DOHH2 (cell line): ENCODE results near the gene SLC27A4.

ENCODE experiments used
- H3F3A ChIP-seq: fragments of 200-600 bp; sonication (generic), shearing (Covaris generic); 2 replicates; pipeline ENCODE4 v1.6.0; 2016; ENCODE audit warnings: antibody characterized with exemption, mild to moderate bottlenecking; ENCODE audit not compliant: control insufficient read depth, insufficient read depth
- H3K27ac ChIP-seq: fragments of 200-600 bp; sonication (generic); 2 replicates; pipeline ENCODE4 v1.5.1; 2014; ENCODE audit warnings: low read depth, mild to moderate bottlenecking, low read length, moderate library complexity
- H3K27me3 ChIP-seq: fragments of 200-600 bp; sonication (generic); 2 replicates; pipeline ENCODE4 v1.6.1; 2014; ENCODE audit warnings: mild to moderate bottlenecking, low read length, mixed read lengths; ENCODE audit not compliant: control insufficient read depth
- H3K36me3 ChIP-seq: fragments of 200-600 bp; sonication (generic); 2 replicates; pipeline ENCODE4 v1.6.1; 2014; ENCODE audit warnings: mild to moderate bottlenecking, low read length, moderate library complexity, mixed read lengths; ENCODE audit not compliant: control insufficient read depth
- H3K4me1 ChIP-seq: fragments of 200-600 bp; sonication (generic); 2 replicates; pipeline ENCODE4 v1.6.1; 2014; ENCODE audit warnings: mild to moderate bottlenecking, low read length, mixed read lengths; ENCODE audit not compliant: control insufficient read depth
- H3K4me2 ChIP-seq: fragments of 200-600 bp; sonication (generic); 2 replicates; pipeline ENCODE4 v1.6.0; 2014; ENCODE audit warnings: mild to moderate bottlenecking, low read length, moderate library complexity
- H3K4me3 ChIP-seq: fragments of 200-600 bp; sonication (generic); 2 replicates; pipeline ENCODE4 v1.5.1; 2014; ENCODE audit warnings: mild to moderate bottlenecking, low read length, mixed read lengths
- H3K79me2 ChIP-seq: fragments of 200-600 bp; sonication (generic); 2 replicates; pipeline ENCODE4 v1.6.1; 2014; ENCODE audit warnings: mild to moderate bottlenecking, low read length, mixed read lengths; ENCODE audit not compliant: control insufficient read depth
- H3K9me2 ChIP-seq: fragments of 200-600 bp; sonication (generic); replicated peaks from 2 replicates; pipeline ENCODE4 v1.6.1; 2014; ENCODE audit warnings: mild to moderate bottlenecking, low read length, mixed read lengths; ENCODE audit not compliant: control insufficient read depth
- H3K9me3 ChIP-seq: fragments of 200-600 bp; sonication (generic); 2 replicates; pipeline ENCODE4 v1.6.1; 2014; ENCODE audit warnings: antibody characterized with exemption, low read length, mixed read lengths; ENCODE audit not compliant: control insufficient read depth, insufficient read depth
- H4K20me1 ChIP-seq: fragments of 200-600 bp; sonication (generic); 2 replicates; pipeline ENCODE4 v1.6.0; 2014; ENCODE audit warnings: low read depth, mild to moderate bottlenecking, antibody characterized with exemption, low read length, moderate library complexity; ENCODE audit not compliant: control insufficient read depth, insufficient read depth
- CTCF ChIP-seq: fragments of 200-600 bp; sonication (generic); IDR thresholded peaks from one replicate; pipeline ENCODE4 v1.5.1; 2014; ENCODE audit warnings: antibody characterized with exemption, mild to moderate bottlenecking, low read depth, low read length; ENCODE audit not compliant: poor library complexity, severe bottlenecking
- EZH2phosphoT487 ChIP-seq: fragments of 200-600 bp; sonication (generic); IDR thresholded peaks from 2 replicates; pipeline ENCODE4 v1.6.1; 2017; ENCODE audit warnings: borderline replicate concordance, mild to moderate bottlenecking, antibody characterized with exemption, low read length, moderate library complexity, mixed read lengths

SLC27A4 gene

GRCh38 chr9:128362774-128363173 lies 22.4 kb downstream of the SLC27A4 start:
- H3K4me2 ChIP-seq: no peak overlapping the region
- no peaks in the 10 kb centered on the region for H3K27me3 ChIP-seq

GRCh38 chr9:128365525-128365924 lies 25.2 kb downstream of the SLC27A4 start:
- peak overlapping the region; percentile 90 for H3K4me2 ChIP-seq
- TF ChIP-seq EZH2phosphoT487 (no peak), CTCF (no peak)
- H3K9me2 ChIP-seq: no peaks in the 10 kb centered on the region
- peak overlapping the region; percentile 75 for H3K4me3 ChIP-seq
- no peaks in the 10 kb centered on the region for H3K27me3 ChIP-seq
- no peaks in the 10 kb centered on the region for H3K9me3 ChIP-seq
- H4K20me1 ChIP-seq: no peaks in the 10 kb centered on the region
- peaks cover 2% of the 10 kb centered on the region; the same call in 1 of the 2 replicates for H3F3A ChIP-seq
- peaks cover under 1% of the 10 kb centered on the region for H3K79me2 ChIP-seq
- H3K36me3 ChIP-seq: no peaks in the 10 kb centered on the region
- peaks cover 31% of the 10 kb centered on the region for H3K4me1 ChIP-seq
- H3K27ac ChIP-seq: peak overlapping the region; percentile 9; the same call in 1 of the 2 replicates

More at GRCh38 chr9:128362774-128363173, 22.4 kb downstream of the SLC27A4 start:
- Histone ChIP-seq H3K79me2 (no peaks in the 10 kb centered on the region), H3K27ac (no peak overlapping the region), H3K4me3 (no peak overlapping the region), H3K36me3 (no peaks in the 10 kb centered on the region), H3K9me2 (no peaks in the 10 kb centered on the region), H4K20me1 (no peaks in the 10 kb centered on the region), H3F3A (peaks cover 2% of the 10 kb centered on the region; the same call in 1 of the 2 replicates), H3K9me3 (no peaks in the 10 kb centered on the region), H3K4me1 (peaks cover 26% of the 10 kb centered on the region)
- TF ChIP-seq CTCF (no peak), EZH2phosphoT487 (no peak)

- Histone ChIP-seq H4K20me1 (peaks cover 15% of the 10 kb centered on the region), H3K79me2 (peaks cover 34% of the 10 kb centered on the region), H3K4me2 (no peak overlapping the region)
Observed at GRCh38 chr9:128369024-128369706, 28.8 kb downstream of the SLC27A4 start.

More at GRCh38 chr9:128369024-128369706, 28.8 kb downstream of the SLC27A4 start:
- no peak overlapping the region for H3K27ac ChIP-seq
- no peaks in the 10 kb centered on the region for H3K27me3 ChIP-seq
- H3K9me2 ChIP-seq: no peaks in the 10 kb centered on the region
- no peaks in the 10 kb centered on the region for H3K9me3 ChIP-seq
- TF ChIP-seq EZH2phosphoT487 (no peak), CTCF (no peak)
- peaks cover 21% of the 10 kb centered on the region for H3K36me3 ChIP-seq
- H3F3A ChIP-seq: 0 out of 2 replicates have a peak, but pooled peaks cover 2% of the 10 kb centered on the region
- peaks cover 34% of the 10 kb centered on the region for H3K4me1 ChIP-seq
- H3K4me3 ChIP-seq: no peak overlapping the region
